PFSK-1 (cell line): ENCODE results near the gene ARHGAP12.

Source experiments
- FOXP2 ChIP-seq: optimal IDR thresholded peaks from 2 replicates; pipeline ENCODE3; 2011; ENCODE audit warnings: borderline replicate concordance, control low read depth, inconsistent platforms; ENCODE audit not compliant: insufficient read depth; ENCODE audit errors: extremely low read length, extremely low read depth
- POLR2AphosphoS5 ChIP-seq: IDR thresholded peaks from 2 replicates; pipeline ENCODE4 v1.6.1; 2012; ENCODE audit warnings: low read depth, mild to moderate bottlenecking, control low read depth, low read length, moderate library complexity
- SIN3A ChIP-seq: IDR thresholded peaks from 2 replicates; pipeline ENCODE4 v1.6.1; 2012; ENCODE audit warnings: mild to moderate bottlenecking, low read length, moderate library complexity, borderline replicate concordance; ENCODE audit not compliant: insufficient read depth
- TAF1 ChIP-seq: IDR thresholded peaks from 2 replicates; pipeline ENCODE4 v1.6.1; 2012; ENCODE audit warnings: low read length, control low read depth, borderline replicate concordance; ENCODE audit not compliant: insufficient read depth
- TF ChIP-seq, protein P1 (sequence below), 2 experiments: IDR thresholded peaks; 2 replicates each; pipeline versions ENCODE4 v1.6.1 to v1.8.0; 2011 to 2012; ENCODE audit warnings: low read depth in 2 of 2, low read length in 2 of 2, control low read depth in 1 of 2, inconsistent platforms in 1 of 2, mild to moderate bottlenecking in 1 of 2, moderate library complexity in 1 of 2; ENCODE audit not compliant: insufficient read depth in 1 of 2

ARHGAP12 gene

DNA sequence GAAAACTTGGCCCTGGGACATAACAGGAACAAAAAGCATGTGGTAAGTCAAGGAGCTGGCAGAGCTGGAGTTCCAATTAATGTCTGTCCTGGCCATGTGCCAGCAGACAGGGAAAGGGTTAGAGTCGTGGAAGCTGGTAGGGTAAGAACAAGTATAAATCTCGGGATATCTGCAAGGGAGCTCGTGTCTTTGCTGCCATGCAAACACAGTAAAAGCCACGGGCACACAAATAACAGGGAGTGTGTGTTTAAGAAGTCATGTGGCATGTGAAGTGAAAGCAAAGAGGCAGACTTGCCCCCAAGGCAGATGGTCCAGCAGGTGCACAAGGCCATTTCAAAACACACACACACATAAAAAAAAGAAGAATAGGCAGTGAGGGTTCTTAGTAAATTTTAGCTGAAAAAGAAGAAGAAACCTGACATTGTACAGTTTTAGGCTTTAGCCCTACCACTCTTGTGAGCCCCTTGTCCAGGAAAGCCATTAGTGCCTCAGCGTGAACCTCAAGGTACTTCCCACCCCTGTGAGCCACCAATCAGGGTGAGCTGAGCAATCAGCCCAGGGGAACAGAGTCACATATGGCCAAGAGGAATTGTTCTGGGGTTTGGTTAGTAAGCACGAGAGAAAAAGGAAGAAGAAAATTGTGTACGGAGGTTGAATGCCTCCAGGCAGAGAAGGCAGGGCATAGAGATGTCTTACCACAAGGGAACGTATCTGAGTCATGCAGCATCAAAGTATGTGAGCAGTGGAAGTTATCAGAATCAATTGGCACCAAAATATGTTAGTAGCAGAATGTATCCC is 32.8 kb upstream of the ARHGAP12 start:
- TF ChIP-seq POLR2AphosphoS5 = no peak
- no peak for TF ChIP-seq TAF1
- TF ChIP-seq, protein P1, sequence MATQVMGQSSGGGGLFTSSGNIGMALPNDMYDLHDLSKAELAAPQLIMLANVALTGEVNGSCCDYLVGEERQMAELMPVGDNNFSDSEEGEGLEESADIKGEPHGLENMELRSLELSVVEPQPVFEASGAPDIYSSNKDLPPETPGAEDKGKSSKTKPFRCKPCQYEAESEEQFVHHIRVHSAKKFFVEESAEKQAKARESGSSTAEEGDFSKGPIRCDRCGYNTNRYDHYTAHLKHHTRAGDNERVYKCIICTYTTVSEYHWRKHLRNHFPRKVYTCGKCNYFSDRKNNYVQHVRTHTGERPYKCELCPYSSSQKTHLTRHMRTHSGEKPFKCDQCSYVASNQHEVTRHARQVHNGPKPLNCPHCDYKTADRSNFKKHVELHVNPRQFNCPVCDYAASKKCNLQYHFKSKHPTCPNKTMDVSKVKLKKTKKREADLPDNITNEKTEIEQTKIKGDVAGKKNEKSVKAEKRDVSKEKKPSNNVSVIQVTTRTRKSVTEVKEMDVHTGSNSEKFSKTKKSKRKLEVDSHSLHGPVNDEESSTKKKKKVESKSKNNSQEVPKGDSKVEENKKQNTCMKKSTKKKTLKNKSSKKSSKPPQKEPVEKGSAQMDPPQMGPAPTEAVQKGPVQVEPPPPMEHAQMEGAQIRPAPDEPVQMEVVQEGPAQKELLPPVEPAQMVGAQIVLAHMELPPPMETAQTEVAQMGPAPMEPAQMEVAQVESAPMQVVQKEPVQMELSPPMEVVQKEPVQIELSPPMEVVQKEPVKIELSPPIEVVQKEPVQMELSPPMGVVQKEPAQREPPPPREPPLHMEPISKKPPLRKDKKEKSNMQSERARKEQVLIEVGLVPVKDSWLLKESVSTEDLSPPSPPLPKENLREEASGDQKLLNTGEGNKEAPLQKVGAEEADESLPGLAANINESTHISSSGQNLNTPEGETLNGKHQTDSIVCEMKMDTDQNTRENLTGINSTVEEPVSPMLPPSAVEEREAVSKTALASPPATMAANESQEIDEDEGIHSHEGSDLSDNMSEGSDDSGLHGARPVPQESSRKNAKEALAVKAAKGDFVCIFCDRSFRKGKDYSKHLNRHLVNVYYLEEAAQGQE (IDR thresholded peaks at IDR 0.05; ENCODE audit: insufficient read depth in 1 of 2, low read depth in 2 of 2, low read length in 2 of 2) = no peak
- no peak for TF ChIP-seq FOXP2
- TF ChIP-seq SIN3A = no peak

- TF ChIP-seq POLR2AphosphoS5 = no peak
- TF ChIP-seq, protein P1 (IDR thresholded peaks at IDR 0.05; ENCODE audit: insufficient read depth in 1 of 2, low read depth in 2 of 2, low read length in 2 of 2) = no peak
- no peak for TF ChIP-seq SIN3A
- no peak for TF ChIP-seq TAF1
- no peak for TF ChIP-seq FOXP2
These were observed 31.0 kb upstream of the ARHGAP12 start for GRCh38 chr10:31959461-31960173.

DNA sequence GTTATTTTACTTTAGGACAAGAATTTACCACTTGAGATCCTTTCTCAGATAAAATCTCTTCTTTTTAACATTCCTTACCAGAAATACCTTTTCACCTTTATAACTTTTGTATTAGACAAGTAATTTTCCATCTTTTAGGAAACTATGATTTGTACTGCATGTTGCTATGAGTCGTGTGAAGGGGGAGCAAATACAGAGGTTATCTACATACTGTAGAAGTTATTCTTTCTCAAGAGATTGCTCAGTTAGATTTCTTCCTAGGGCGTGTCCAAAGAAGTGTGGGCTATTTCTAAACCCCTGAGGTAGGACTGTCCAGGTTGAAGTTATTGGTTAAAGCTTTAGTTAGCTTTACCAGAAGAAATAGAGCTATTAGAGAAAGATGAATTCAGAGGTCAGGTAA is 30.2 kb upstream of the ARHGAP12 start:
- no peak for TF ChIP-seq SIN3A
- no peak for TF ChIP-seq TAF1
- no peak for TF ChIP-seq FOXP2
- TF ChIP-seq POLR2AphosphoS5 = no peak
- TF ChIP-seq, protein P1 (IDR thresholded peaks at IDR 0.05; ENCODE audit: insufficient read depth in 1 of 2, low read depth in 2 of 2, low read length in 2 of 2) = no peak

GRCh38 chr10:31956200-31956946 is 27.7 kb upstream of the ARHGAP12 start:
- TF ChIP-seq SIN3A = no peak
- TF ChIP-seq, protein P1 (IDR thresholded peaks at IDR 0.05; ENCODE audit: insufficient read depth in 1 of 2, low read depth in 2 of 2, low read length in 2 of 2) = no peak
- no peak for TF ChIP-seq FOXP2
- no peak for TF ChIP-seq POLR2AphosphoS5
- no peak for TF ChIP-seq TAF1
